ENCODE data around the gene RASGRP4.

GRCh38 chr19:38469151-38469550, 43.1 kb upstream of the RASGRP4 start:
- TF ChIP-seq POLR2AphosphoS5 (IDR thresholded peaks at IDR 0.05; ENCODE audit: low read depth, low read length) (no peak), POLR2A (IDR thresholded peaks at IDR 0.05; ENCODE audit: borderline replicate concordance, extremely low read depth, insufficient read depth, insufficient read length) (no peak), RAD21 (IDR thresholded peaks at IDR 0.05; ENCODE audit: low read depth) (no peak), ZFX (IDR thresholded peaks at IDR 0.05) (no peak), FOSL1 (IDR thresholded peaks at IDR 0.05; ENCODE audit: low read depth) (no peak), JUND (IDR thresholded peaks at IDR 0.05) (no peak), MAX (IDR thresholded peaks at IDR 0.05) (no peak), CEBPB (IDR thresholded peaks at IDR 0.05; ENCODE audit: low read depth) (no peak), SRF (IDR thresholded peaks at IDR 0.05; ENCODE audit: low read depth) (no peak), SP1 (IDR thresholded peaks at IDR 0.05; ENCODE audit: low read depth) (no peak), YY1 (IDR thresholded peaks at IDR 0.05; ENCODE audit: extremely low read depth, insufficient replicate concordance, low read depth, low read length) (no peak), EZH2 (IDR thresholded peaks at IDR 0.05) (no peak)
- TF ChIP-seq, protein P1, sequence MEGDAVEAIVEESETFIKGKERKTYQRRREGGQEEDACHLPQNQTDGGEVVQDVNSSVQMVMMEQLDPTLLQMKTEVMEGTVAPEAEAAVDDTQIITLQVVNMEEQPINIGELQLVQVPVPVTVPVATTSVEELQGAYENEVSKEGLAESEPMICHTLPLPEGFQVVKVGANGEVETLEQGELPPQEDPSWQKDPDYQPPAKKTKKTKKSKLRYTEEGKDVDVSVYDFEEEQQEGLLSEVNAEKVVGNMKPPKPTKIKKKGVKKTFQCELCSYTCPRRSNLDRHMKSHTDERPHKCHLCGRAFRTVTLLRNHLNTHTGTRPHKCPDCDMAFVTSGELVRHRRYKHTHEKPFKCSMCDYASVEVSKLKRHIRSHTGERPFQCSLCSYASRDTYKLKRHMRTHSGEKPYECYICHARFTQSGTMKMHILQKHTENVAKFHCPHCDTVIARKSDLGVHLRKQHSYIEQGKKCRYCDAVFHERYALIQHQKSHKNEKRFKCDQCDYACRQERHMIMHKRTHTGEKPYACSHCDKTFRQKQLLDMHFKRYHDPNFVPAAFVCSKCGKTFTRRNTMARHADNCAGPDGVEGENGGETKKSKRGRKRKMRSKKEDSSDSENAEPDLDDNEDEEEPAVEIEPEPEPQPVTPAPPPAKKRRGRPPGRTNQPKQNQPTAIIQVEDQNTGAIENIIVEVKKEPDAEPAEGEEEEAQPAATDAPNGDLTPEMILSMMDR (IDR thresholded peaks at IDR 0.05 in 2 of 3, conservative IDR thresholded peaks at IDR 0.05 in 1 of 3; ENCODE audit: borderline replicate concordance in 1 of 3, insufficient read depth in 1 of 3, low read depth in 2 of 3, low read length in 2 of 3), result no peak
- TF ChIP-seq, protein P2, sequence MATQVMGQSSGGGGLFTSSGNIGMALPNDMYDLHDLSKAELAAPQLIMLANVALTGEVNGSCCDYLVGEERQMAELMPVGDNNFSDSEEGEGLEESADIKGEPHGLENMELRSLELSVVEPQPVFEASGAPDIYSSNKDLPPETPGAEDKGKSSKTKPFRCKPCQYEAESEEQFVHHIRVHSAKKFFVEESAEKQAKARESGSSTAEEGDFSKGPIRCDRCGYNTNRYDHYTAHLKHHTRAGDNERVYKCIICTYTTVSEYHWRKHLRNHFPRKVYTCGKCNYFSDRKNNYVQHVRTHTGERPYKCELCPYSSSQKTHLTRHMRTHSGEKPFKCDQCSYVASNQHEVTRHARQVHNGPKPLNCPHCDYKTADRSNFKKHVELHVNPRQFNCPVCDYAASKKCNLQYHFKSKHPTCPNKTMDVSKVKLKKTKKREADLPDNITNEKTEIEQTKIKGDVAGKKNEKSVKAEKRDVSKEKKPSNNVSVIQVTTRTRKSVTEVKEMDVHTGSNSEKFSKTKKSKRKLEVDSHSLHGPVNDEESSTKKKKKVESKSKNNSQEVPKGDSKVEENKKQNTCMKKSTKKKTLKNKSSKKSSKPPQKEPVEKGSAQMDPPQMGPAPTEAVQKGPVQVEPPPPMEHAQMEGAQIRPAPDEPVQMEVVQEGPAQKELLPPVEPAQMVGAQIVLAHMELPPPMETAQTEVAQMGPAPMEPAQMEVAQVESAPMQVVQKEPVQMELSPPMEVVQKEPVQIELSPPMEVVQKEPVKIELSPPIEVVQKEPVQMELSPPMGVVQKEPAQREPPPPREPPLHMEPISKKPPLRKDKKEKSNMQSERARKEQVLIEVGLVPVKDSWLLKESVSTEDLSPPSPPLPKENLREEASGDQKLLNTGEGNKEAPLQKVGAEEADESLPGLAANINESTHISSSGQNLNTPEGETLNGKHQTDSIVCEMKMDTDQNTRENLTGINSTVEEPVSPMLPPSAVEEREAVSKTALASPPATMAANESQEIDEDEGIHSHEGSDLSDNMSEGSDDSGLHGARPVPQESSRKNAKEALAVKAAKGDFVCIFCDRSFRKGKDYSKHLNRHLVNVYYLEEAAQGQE (IDR thresholded peaks at IDR 0.05; ENCODE audit: low read depth), result no peak

Measured in HCT116 (cell line).